ENCODE measurements around the gene SETBP1.
A peak's percentile ranks its signal among the peaks of the same experiment; 100 is the strongest.

The SETBP1 gene

GRCh38 chr18:44945888-44946401 lies 265.3 kb downstream of the SETBP1 start:
- DNase-seq: peak; percentile 88

GRCh38 chr18:44946529-44947113 lies 265.9 kb downstream of the SETBP1 start:
- no peak for DNase-seq

- DNase-seq: no peak
Observed at GRCh38 chr18:44949967-44950366, 269.3 kb downstream of the SETBP1 start.

GRCh38 chr18:44950685-44951195 lies 270.1 kb downstream of the SETBP1 start:
- no peak for DNase-seq

GRCh38 chr18:44951748-44952147 lies 271.1 kb downstream of the SETBP1 start:
- DNase-seq: no peak

GRCh38 chr18:44954257-44954656 lies 273.6 kb downstream of the SETBP1 start:
- DNase-seq: no peak

GRCh38 chr18:44955825-44956224 lies 275.1 kb downstream of the SETBP1 start:
- DNase-seq: no peak

GRCh38 chr18:44957025-44957424 lies 276.3 kb downstream of the SETBP1 start:
- DNase-seq: no peak

- no peak for DNase-seq
Observed at GRCh38 chr18:44957461-44957860, 276.8 kb downstream of the SETBP1 start.

GRCh38 chr18:44958040-44958439 lies 277.4 kb downstream of the SETBP1 start:
- no peak for DNase-seq

GRCh38 chr18:44958455-44958854 lies 277.8 kb downstream of the SETBP1 start:
- no peak for DNase-seq

- no peak for DNase-seq
Observed at GRCh38 chr18:44959013-44959412, 278.3 kb downstream of the SETBP1 start.

GRCh38 chr18:44960580-44960979 lies 279.9 kb downstream of the SETBP1 start:
- DNase-seq: no peak

GRCh38 chr18:44961288-44961995 lies 280.8 kb downstream of the SETBP1 start:
- no peak for DNase-seq

- no peak for DNase-seq
Observed at GRCh38 chr18:44967599-44967998, 286.9 kb downstream of the SETBP1 start.

GRCh38 chr18:44968336-44968735 lies 287.6 kb downstream of the SETBP1 start:
- no peak for DNase-seq

GRCh38 chr18:44969214-44969795 lies 288.6 kb downstream of the SETBP1 start:
- DNase-seq: peak; percentile 39

- DNase-seq: no peak
Observed at GRCh38 chr18:44973282-44973681, 292.6 kb downstream of the SETBP1 start.

- no peak for DNase-seq
Observed at GRCh38 chr18:44974174-44974573, 293.5 kb downstream of the SETBP1 start.

- no peak for DNase-seq
Observed at GRCh38 chr18:44977856-44978255, 297.2 kb downstream of the SETBP1 start.

- DNase-seq: no peak
Observed at GRCh38 chr18:44979748-44980147, 299.1 kb downstream of the SETBP1 start.

GRCh38 chr18:44981121-44981520 lies 300.4 kb downstream of the SETBP1 start:
- DNase-seq: no peak

- no peak for DNase-seq
Observed at GRCh38 chr18:44986933-44987332, 306.2 kb downstream of the SETBP1 start.

- DNase-seq: no peak
Observed at GRCh38 chr18:44987371-44987770, 306.7 kb downstream of the SETBP1 start.

Data from eye (tissue), 1 donor.